NCI-H526 (cell line): ENCODE results near the gene DPP6.
A peak's percentile ranks its signal among the peaks of the same experiment; 100 is the strongest.

Experiments used
- DNase-seq, 2 experiments: peaks; one replicate each; lab custom pipeline; 2025; lab: John Stamatoyannopoulos, UW

Gene DPP6

GRCh38 chr7:154877031-154877430 lies 824.8 kb downstream of the DPP6 start:
- DNase-seq = no peak

- DNase-seq = no peak
Measured at GRCh38 chr7:154879629-154880028, 827.4 kb downstream of the DPP6 start.

- DNase-seq = no peak
Measured at GRCh38 chr7:154880513-154880912, 828.3 kb downstream of the DPP6 start.

GRCh38 chr7:154881026-154881425 lies 828.8 kb downstream of the DPP6 start:
- no peak for DNase-seq

- DNase-seq = no peak
Measured at GRCh38 chr7:154881526-154881925, 829.3 kb downstream of the DPP6 start.

- no peak for DNase-seq
Measured at GRCh38 chr7:154882931-154883474, 830.8 kb downstream of the DPP6 start.

- no peak for DNase-seq
Measured at GRCh38 chr7:154884348-154884920, 832.2 kb downstream of the DPP6 start.

GRCh38 chr7:154886591-154886990 lies 834.4 kb downstream of the DPP6 start:
- DNase-seq = no peak

- DNase-seq = no peak
Measured at GRCh38 chr7:154888690-154889089, 836.5 kb downstream of the DPP6 start.

GRCh38 chr7:154892459-154892858 lies 840.3 kb downstream of the DPP6 start:
- peak; percentile 69 to 86 for DNase-seq

GRCh38 chr7:154896076-154896475 lies 843.9 kb downstream of the DPP6 start:
- DNase-seq = no peak

- DNase-seq = no peak
Measured at GRCh38 chr7:154898973-154899855, 847.0 kb downstream of the DPP6 start.

- DNase-seq = no peak
Measured at GRCh38 chr7:154899862-154900261, 847.7 kb downstream of the DPP6 start.

- no peak for DNase-seq
Measured at GRCh38 chr7:154902600-154903082, 850.4 kb downstream of the DPP6 start.

- DNase-seq = no peak
Measured at GRCh38 chr7:154903083-154903731, 851.0 kb downstream of the DPP6 start.

- DNase-seq = no peak
Measured at GRCh38 chr7:154905146-154905545, 852.9 kb downstream of the DPP6 start.

GRCh38 chr7:154905615-154906014 lies 853.4 kb downstream of the DPP6 start:
- DNase-seq = no peak

- DNase-seq = no peak
Measured at GRCh38 chr7:154906201-154906600, 854.0 kb downstream of the DPP6 start.

- DNase-seq = no peak
Measured at GRCh38 chr7:154906736-154907355, 854.6 kb downstream of the DPP6 start.

GRCh38 chr7:154907651-154908620 lies 855.7 kb downstream of the DPP6 start:
- no peak for DNase-seq
